ENCODE measurements around the gene ALDH1L1. TPM values are rescaled to one million over a fixed set of nuclear protein-coding genes. Genes with fewer than 3 reads are reported as not detected.

The ALDH1L1 gene
- total RNA-seq, 2 experiments from 2014 or later = not detected

- Histone ChIP-seq H3K27me3 (ENCODE audit: control insufficient read depth in 1 of 2, insufficient read depth in 2 of 2, low read length in 2 of 2) (no peaks in the 10 kb centered on the region), H3K4me3 (ENCODE audit: low read length) (peak overlapping the region; percentile 70), H3K36me3 (ENCODE audit: insufficient read depth, low read length) (no peaks in the 10 kb centered on the region), H3K27ac (ENCODE audit: low read depth in 1 of 2, low read length in 2 of 2) (peak overlapping the region; percentile 33 to 72), H3K9me3 (ENCODE audit: control insufficient read depth in 1 of 2, insufficient read depth in 1 of 2, low read length in 2 of 2) (no peaks in the 10 kb centered on the region), H3K4me1 (ENCODE audit: insufficient read depth, low read length) (peaks cover 28% of the 10 kb centered on the region)
- H3K9me3 Mint-ChIP-seq = no peaks in the 10 kb centered on the region
- H3K27ac Mint-ChIP-seq = peak overlapping the region; percentile 85
- no peaks in the 10 kb centered on the region for H3K27me3 Mint-ChIP-seq
- peaks cover 5% of the 10 kb centered on the region for H3K36me3 Mint-ChIP-seq (ENCODE audit: low read depth)
- DNase-seq = no peak
- ATAC-seq (ENCODE audit: poor library complexity) = no peak
- ChIA-PET POLR2A (no interaction called here), CTCF (no interaction called here)
- TF ChIP-seq CTCF (IDR thresholded peaks at IDR 0.05) = no peak
- intact Hi-C loops (cut with DNase I, micrococcal nuclease) = loop anchor here (1.0 to 10.0 kb wide), 12 partner anchors 91 to 1592 kb away; partner anchors contain the start of genes ABTB1 (in 1 of the 2), KLF15 (in 1 of the 2), MCM2 (in 1 of the 2) and OSBPL11 (in 1 of the 2)
- H3K4me1 Mint-ChIP-seq (ENCODE audit: low read depth) = peaks cover 30% of the 10 kb centered on the region
- peak overlapping the region; percentile 93 for H3K4me3 Mint-ChIP-seq
These were observed 97.3 kb downstream of the ALDH1L1 start for GRCh38 chr3:126083138-126083445.

- TF ChIP-seq CTCF (IDR thresholded peaks at IDR 0.05) = no peak
- POLR2A ChIA-PET = no interaction called here
- Mint-ChIP-seq H3K27me3 (no peaks in the 10 kb centered on the region), H3K4me1 (ENCODE audit: low read depth) (peaks cover 30% of the 10 kb centered on the region), H3K9me3 (no peaks in the 10 kb centered on the region), H3K4me3 (peak overlapping the region; percentile 93), H3K36me3 (ENCODE audit: low read depth) (peaks cover 5% of the 10 kb centered on the region), H3K27ac (peak overlapping the region; percentile 85)
- H3K27ac ChIP-seq (ENCODE audit: low read depth in 1 of 2, low read length in 2 of 2) = peak overlapping the region; percentile 33 to 72
- peak overlapping the region; percentile 70 for H3K4me3 ChIP-seq (ENCODE audit: low read length)
- H3K4me1 ChIP-seq (ENCODE audit: insufficient read depth, low read length) = peaks cover 28% of the 10 kb centered on the region
- intact Hi-C loops (cut with DNase I, micrococcal nuclease) = loop anchor here (1.0 to 10.0 kb wide), 12 partner anchors 90 to 1592 kb away; partner anchors contain the start of genes ABTB1 (in 1 of the 2), KLF15 (in 1 of the 2), MCM2 (in 1 of the 2) and OSBPL11 (in 1 of the 2)
- ATAC-seq (ENCODE audit: poor library complexity) = no peak
- peaks cover 0 to 4% of the 10 kb centered on the region in 2 experiments for H3K9me3 ChIP-seq (ENCODE audit: control insufficient read depth in 1 of 2, insufficient read depth in 1 of 2, low read length in 2 of 2)
- H3K36me3 ChIP-seq (ENCODE audit: insufficient read depth, low read length) = no peaks in the 10 kb centered on the region
- CTCF ChIA-PET = no interaction called here
- H3K27me3 ChIP-seq (ENCODE audit: control insufficient read depth in 1 of 2, insufficient read depth in 2 of 2, low read length in 2 of 2) = no peaks in the 10 kb centered on the region
- DNase-seq = peak in 2 of 14 experiments; percentile 6 to 31
These were observed 97.8 kb downstream of the ALDH1L1 start for GRCh38 chr3:126082362-126083137.

- DNase-seq = peak in 3 of 14 experiments; percentile 18 to 44 (median 23)
- Histone ChIP-seq H3K27ac (ENCODE audit: low read depth in 1 of 2, low read length in 2 of 2) (no peak overlapping the region), H3K4me3 (ENCODE audit: low read length) (no peak overlapping the region), H3K9me3 (ENCODE audit: control insufficient read depth in 1 of 2, insufficient read depth in 1 of 2, low read length in 2 of 2) (peaks cover 0 to 4% of the 10 kb centered on the region in 2 experiments), H3K27me3 (ENCODE audit: control insufficient read depth in 1 of 2, insufficient read depth in 2 of 2, low read length in 2 of 2) (no peaks in the 10 kb centered on the region), H3K36me3 (ENCODE audit: insufficient read depth, low read length) (no peaks in the 10 kb centered on the region), H3K4me1 (ENCODE audit: insufficient read depth, low read length) (peaks cover 28% of the 10 kb centered on the region)
- Mint-ChIP-seq H3K4me1 (ENCODE audit: low read depth) (peaks cover 30% of the 10 kb centered on the region), H3K36me3 (ENCODE audit: low read depth) (peaks cover 5% of the 10 kb centered on the region), H3K9me3 (no peaks in the 10 kb centered on the region), H3K27me3 (no peaks in the 10 kb centered on the region), H3K27ac (peak overlapping the region; percentile 53), H3K4me3 (peak overlapping the region; percentile 76)
- no peak for ATAC-seq (ENCODE audit: poor library complexity)
- ChIA-PET POLR2A (no interaction called here), CTCF (no interaction called here)
- TF ChIP-seq CTCF (IDR thresholded peaks at IDR 0.05) = peak; percentile 33
- intact Hi-C loops (cut with DNase I, micrococcal nuclease) = loop anchor here (5.0 to 10.0 kb wide), 11 partner anchors 89 to 1593 kb away; partner anchors contain the start of genes ABTB1 (in 1 of the 2), KLF15 (in 1 of the 2), MCM2 (in 1 of the 2) and OSBPL11 (in 1 of the 2)
These were observed 98.6 kb downstream of the ALDH1L1 start for GRCh38 chr3:126081618-126082361.

All from CD4-positive, alpha-beta T cell (primary cell).